GM12878 (cell line): Measurements from ENCODE around the gene SERPINI1. TPM values are rescaled to one million over a fixed set of nuclear protein-coding genes. Genes with fewer than 3 reads are reported as not detected.

Experiments
- ATAC-seq: fragments of 200-7000 bp; cut with Tn5 transposase; 3 replicates; pipeline ENCODE4 v1.9.1; 2020; ENCODE audit warnings: mild to moderate bottlenecking, moderate library complexity
- BruUV-seq: library from RNA; stranded (reverse); fragments of 400-500 nt; replicated peaks from 2 replicates; lab custom pipeline; 2021; lab: Mats Ljungman, UMichigan
- CTCF ChIA-PET: fragments of 300-600 bp; sonication (Branson Sonifier 250); formaldehyde crosslinking; extraction: SDS; loops from one replicate; lab custom pipeline; 2021; ENCODE audit warnings: inconsistent platforms; lab: Yijun Ruan, JAX
- POLR2A ChIA-PET: fragments of 350-600 bp; formaldehyde crosslinking; extraction: SDS; loops from one replicate; lab custom pipeline; 2021; ENCODE audit warnings: inconsistent platforms; lab: Charles Lee
- RAD21 ChIA-PET: fragments of 300-600 bp; sonication (Branson Sonifier 250); formaldehyde crosslinking; loops from one replicate; lab custom pipeline; 2023; ENCODE audit warnings: antibody characterized with exemption; ENCODE audit not compliant: unreplicated experiment; lab: Charles Lee
- SMC1A ChIA-PET: fragments of 300-600 bp; sonication (Branson Sonifier 250); formaldehyde crosslinking; loops from one replicate; lab custom pipeline; 2023; ENCODE audit not compliant: unreplicated experiment, uncharacterized antibody; lab: Charles Lee
- DNase-seq: peaks from one replicate; pipeline ENCODE4 v3.0.0-alpha.2; 2011; ENCODE audit warnings: low read depth, low spot score
- FAIRE-seq: peaks from 3 replicates; lab custom pipeline; 2011; peaks lifted over from hg19 to GRCh38; lab: Jason Lieb, UNC
- H2AFZ ChIP-seq: 2 replicates; pipeline ENCODE4 v1.6.0; 2011; ENCODE audit warnings: low read depth, low read length, control low read depth; ENCODE audit not compliant: control insufficient read depth
- H3K27ac ChIP-seq: 2 replicates; pipeline ENCODE4 v1.5.1; 2011; ENCODE audit warnings: control low read depth; ENCODE audit not compliant: control insufficient read depth, insufficient read depth
- H3K27me3 ChIP-seq, 2 experiments: replicated peaks in 1 of 2; 2 replicates each; pipeline versions ENCODE4 v1.6.0 to v1.6.1; 2011; ENCODE audit warnings: low read length in 1 of 2; ENCODE audit not compliant: control insufficient read depth in 2 of 2, insufficient read depth in 2 of 2
- H3K36me3 ChIP-seq, 2 experiments: 2 replicates each; pipeline ENCODE4 v1.5.1; 2011; ENCODE audit warnings: low read length in 1 of 2; ENCODE audit not compliant: control insufficient read depth in 2 of 2, insufficient read depth in 2 of 2
- H3K4me1 ChIP-seq: 2 replicates; pipeline ENCODE4 v1.6.1; 2011; ENCODE audit warnings: mild to moderate bottlenecking, low read length, moderate library complexity, mixed read lengths; ENCODE audit not compliant: control insufficient read depth, insufficient read depth
- H3K4me2 ChIP-seq: 2 replicates; pipeline ENCODE4 v1.6.0; 2011; ENCODE audit warnings: control low read depth; ENCODE audit not compliant: control insufficient read depth, insufficient read depth
- H3K4me3 ChIP-seq: fragments of 200-600 bp; sonication (generic); 2 replicates; pipeline ENCODE4 v1.5.1; 2016
- H3K79me2 ChIP-seq: 2 replicates; pipeline ENCODE4 v1.6.0; 2011; ENCODE audit warnings: low read length; ENCODE audit not compliant: control insufficient read depth, insufficient read depth
- H3K9ac ChIP-seq: 2 replicates; pipeline ENCODE4 v1.8.0; 2011; ENCODE audit warnings: low read length, control low read depth, mixed read lengths; ENCODE audit not compliant: control insufficient read depth, insufficient read depth
- H3K9me3 ChIP-seq: replicated peaks from 3 replicates; pipeline ENCODE4 v1.5.1; 2011; ENCODE audit warnings: mild to moderate bottlenecking, low read length; ENCODE audit not compliant: control insufficient read depth, insufficient read depth
- H4K20me1 ChIP-seq: 2 replicates; pipeline ENCODE4 v1.6.0; 2011; ENCODE audit not compliant: control insufficient read depth, insufficient read depth
- CBX3 ChIP-seq: fragments of 200-600 bp; sonication (generic); IDR thresholded peaks from 2 replicates; pipeline ENCODE4 v1.6.1; 2016; ENCODE audit warnings: low read depth, borderline replicate concordance
- CEBPB ChIP-seq, 2 experiments: fragments of 150-350 bp in 1 of 2; IDR thresholded peaks; 2 replicates each; pipeline ENCODE4 v1.6.1; 2012 to 2014; ENCODE audit warnings: low read depth in 2 of 2, low read length in 2 of 2, borderline replicate concordance in 1 of 2, inconsistent platforms in 1 of 2
- CHD2 ChIP-seq: IDR thresholded peaks from 2 replicates; pipeline ENCODE4 v1.6.1; 2011; ENCODE audit warnings: low read depth, low read length, improper control_type of control experiment, borderline replicate concordance
- IKZF1 ChIP-seq: fragments of 450-650 bp; conservative IDR thresholded peaks from 2 replicates; pipeline ENCODE4 v1.6.1; 2017; ENCODE audit warnings: antibody characterized with exemption, mild to moderate bottlenecking
- KLF5 ChIP-seq: fragments of 450-650 bp; IDR thresholded peaks from 2 replicates; pipeline ENCODE4 v1.6.1; 2014; ENCODE audit warnings: mild to moderate bottlenecking; ENCODE audit not compliant: partially characterized antibody
- MTA2 ChIP-seq: fragments of 450-650 bp; IDR thresholded peaks from 2 replicates; pipeline ENCODE4 v1.6.1; 2016; ENCODE audit warnings: low read depth, mild to moderate bottlenecking, moderate library complexity
- PML ChIP-seq: IDR thresholded peaks from 2 replicates; pipeline ENCODE4 v1.6.1; 2012; ENCODE audit warnings: low read length, inconsistent platforms
- SIN3A ChIP-seq: IDR thresholded peaks from 2 replicates; pipeline ENCODE4 v1.6.1; 2012; ENCODE audit warnings: low read depth, low read length, improper control_type of control experiment
- SMAD1 ChIP-seq: fragments of 450-650 bp; IDR thresholded peaks from 2 replicates; pipeline ENCODE4 v1.6.1; 2018; ENCODE audit warnings: mild to moderate bottlenecking, low read depth; ENCODE audit not compliant: partially characterized antibody
- SUPT20H ChIP-seq: IDR thresholded peaks from 2 replicates; pipeline ENCODE4 v1.6.1; 2011; ENCODE audit warnings: low read depth, mild to moderate bottlenecking, low read length, moderate library complexity, borderline replicate concordance; ENCODE audit not compliant: control insufficient read depth
- TAF1 ChIP-seq: IDR thresholded peaks from 2 replicates; pipeline ENCODE4 v1.6.1; 2011; ENCODE audit warnings: mild to moderate bottlenecking, low read depth, low read length, borderline replicate concordance
- TARDBP ChIP-seq: IDR thresholded peaks from 2 replicates; pipeline ENCODE4 v1.6.1; 2016; ENCODE audit warnings: borderline replicate concordance
- TBL1XR1 ChIP-seq: IDR thresholded peaks from 2 replicates; pipeline ENCODE4 v1.6.1; 2012; ENCODE audit warnings: low read depth, low read length, improper control_type of control experiment
- YBX1 ChIP-seq: fragments of 450-650 bp; IDR thresholded peaks from 2 replicates; pipeline ENCODE4 v1.6.1; 2016; ENCODE audit warnings: antibody characterized with exemption
- WGBS: methylation state at CpG from one replicate; pipeline ENCODE4 v1.1.6; 2016; ENCODE audit warnings: low lambda C conversion rate; ENCODE audit not compliant: insufficient replicate concordance, insufficient coverage; ENCODE audit errors: missing lambda C conversion rate; 5-methylcytosine and 5-hydroxymethylcytosine counted together
- in situ Hi-C: fragments of 300-500 bp; cut with MboI; formaldehyde crosslinking; loops from 9 replicates; pipeline ENCODE4 v1.14.3; 2018; ENCODE audit warnings: mixed read lengths
- intact Hi-C: fragments of 100-400 bp; cut with micrococcal nuclease; formaldehyde crosslinking; loops from one replicate; pipeline ENCODE4 v1.14.2; 2022; ENCODE audit not compliant: unreplicated experiment
- polyA plus RNA-seq, 11 experiments: library from polyadenylated mRNA; depleted of rRNA in 4 of 11; unstranded in 6 of 11; stranded (reverse) in 5 of 11; fragments of >200 nt; fragmentation: Nextera tagmentation in 4 of 11; fragmentation: Illumina TruSeq in 1 of 11; extraction: Ambion mirVana in 4 of 11; extraction: Trizol in 1 of 11; gene quantifications; 1 replicate in 1 of 11; 2 replicates in 10 of 11; pipeline versions ENCODE4 v1.2.1 to v1.2.3, GENCODE V29; 2011 to 2016; ENCODE audit warnings: inconsistent platforms in 2 of 11, missing spikeins in 2 of 11, low read depth in 1 of 11
- total RNA-seq, 4 experiments: library from RNA; depleted of rRNA in 3 of 4; stranded (reverse); fragments of >200 nt in 3 of 4; fragmentation: Illumina TruSeq in 1 of 4; extraction: Trizol in 1 of 4; gene quantifications; 2 replicates each; pipeline versions ENCODE4 v1.2.1 to v1.2.3, GENCODE V29; 2013 to 2021
- TF ChIP-seq, protein P1 (sequence below): IDR thresholded peaks from 2 replicates; pipeline ENCODE4 v1.6.1; 2011; ENCODE audit warnings: low read depth, mild to moderate bottlenecking, low read length, moderate library complexity, borderline replicate concordance; ENCODE audit errors: extremely low read depth

The SERPINI1 gene
- total and polyA plus RNA-seq, 10 of the 15 experiments (the other 5 are each of a cell fraction or from before 2014, with no cell fraction given) = 1.5 to 7.6 (median 3.6) TPM

GRCh38 chr3:167835359-167835758 lies 99.8 kb downstream of the SERPINI1 start:
- no peaks in the 10 kb centered on the region for H3K36me3 ChIP-seq
- H3K27me3 ChIP-seq = no peaks in the 10 kb centered on the region
- no peak for TF ChIP-seq SUPT20H
- no peak for TF ChIP-seq YBX1
- TF ChIP-seq PML = no peak
- TF ChIP-seq KLF5 = no peak
- TF ChIP-seq TAF1 = no peak
- no peak for TF ChIP-seq IKZF1
- no peak for TF ChIP-seq CHD2
- TF ChIP-seq, protein P1, sequence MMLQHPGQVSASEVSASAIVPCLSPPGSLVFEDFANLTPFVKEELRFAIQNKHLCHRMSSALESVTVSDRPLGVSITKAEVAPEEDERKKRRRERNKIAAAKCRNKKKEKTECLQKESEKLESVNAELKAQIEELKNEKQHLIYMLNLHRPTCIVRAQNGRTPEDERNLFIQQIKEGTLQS = no peak
- TF ChIP-seq TBL1XR1 = no peak
- TF ChIP-seq MTA2 = no peak
- no peak for TF ChIP-seq SMAD1
- TF ChIP-seq CBX3 = no peak
- TF ChIP-seq TARDBP = no peak
- TF ChIP-seq CEBPB (IDR thresholded peaks at IDR 0.05; ENCODE audit: borderline replicate concordance in 1 of 2, low read depth in 2 of 2, low read length in 2 of 2) = no peak
- no peak for TF ChIP-seq SIN3A
- intact Hi-C loops (no loop called here), in situ Hi-C loops (no loop called here)
- no peak overlapping the region for H3K4me3 ChIP-seq
- H3K79me2 ChIP-seq = no peaks in the 10 kb centered on the region
- ChIA-PET POLR2A (no interaction called here), RAD21 (interaction anchor here (1.3 kb wide), 1 partner anchor 46 kb away, joined by 4 read pairs; no protein-coding TSS in a partner anchor), CTCF (interaction anchor here (2.2 kb wide), 1 partner anchor 46 kb away, joined by 8 read pairs; no protein-coding TSS in a partner anchor), SMC1A (no interaction called here)
- 54% methylated on average over 5 of the region's 5 CpGs for WGBS
- H3K9ac ChIP-seq = no peak overlapping the region
- no peaks in the 10 kb centered on the region for H3K4me1 ChIP-seq
- DNase-seq (no peak), FAIRE-seq (no peak), ATAC-seq (no peak)
- H3K9me3 ChIP-seq = no peaks in the 10 kb centered on the region
- no TSS peak for BruUV-seq
- no peak overlapping the region for H3K4me2 ChIP-seq
- H4K20me1 ChIP-seq = no peaks in the 10 kb centered on the region
- no peak overlapping the region for H2AFZ ChIP-seq
- no peak overlapping the region for H3K27ac ChIP-seq
